Activated T-helper 2 cell treated with anti-CD3 and anti-CD28 coated beads, Interferon-gamma antibody, Interleukin-2, Interleukin-4, amounts not matched to agents 10 μg/mL and 5 μg/mL and 100 μg/mL, durations not matched to agents 14 hours and 24 hours and 36 hours (primary cell): ENCODE measurements around the gene MLXIPL. TPM values are rescaled to one million over a fixed set of nuclear protein-coding genes. Genes with fewer than 3 reads are reported as not detected.
A peak's percentile ranks its signal among the peaks of the same experiment; 100 is the strongest.
"Not testable (repeated sequence)": the region's sequence is repeated elsewhere in the genome, so short reads cannot be mapped to it uniquely, and the experiment has no call there.

Experiments used
- DNase-seq: peaks from one replicate; pipeline ENCODE4 v3.0.0; 2021; ENCODE audit warnings: low spot score
- H3K27ac Mint-ChIP-seq: one replicate; pipeline ENCODE4 v1.8.0; 2021; ENCODE audit warnings: mixed read lengths
- H3K27me3 Mint-ChIP-seq: one replicate; pipeline ENCODE4 v1.8.0; 2021; ENCODE audit warnings: low read depth, mixed read lengths
- H3K36me3 Mint-ChIP-seq: one replicate; pipeline ENCODE4 v1.8.0; 2021; ENCODE audit warnings: low read depth, mixed read lengths
- H3K4me1 Mint-ChIP-seq: one replicate; pipeline ENCODE4 v1.8.0; 2021; ENCODE audit warnings: low read depth, mixed read lengths
- H3K4me3 Mint-ChIP-seq: one replicate; pipeline ENCODE4 v1.8.0; 2021; ENCODE audit warnings: low read depth, mild to moderate bottlenecking, moderate library complexity, mixed read lengths
- H3K9me3 Mint-ChIP-seq: one replicate; pipeline ENCODE4 v1.8.0; 2021; ENCODE audit warnings: mixed read lengths
- intact Hi-C: fragments of 100-400 bp; cut with micrococcal nuclease; formaldehyde crosslinking; loops from one replicate; pipeline ENCODE4 v1.15.1; 2023
- total RNA-seq: library from RNA; stranded (reverse); gene quantifications from 2 replicates; pipeline ENCODE4 v1.2.3, GENCODE V29; 2022

MLXIPL gene
- total RNA-seq, 1 donor from 2014 or later: not detected

GRCh38 chr7:73577627-73578341 lies 46.5 kb downstream of the MLXIPL start:
- Mint-ChIP-seq H3K4me3 (peak overlapping the region; percentile 92), H3K4me1 (peaks cover 15% of the 10 kb centered on the region), H3K27me3 (no peaks in the 10 kb centered on the region), H3K36me3 (peaks cover 30% of the 10 kb centered on the region), H3K27ac (peak overlapping the region; percentile 68), H3K9me3 (no peaks in the 10 kb centered on the region)
- intact Hi-C loops: loop anchor here (1.0 to 5.0 kb wide), 5 partner anchors 20 to 161 kb away; partner anchors contain the start of genes ABHD11, BAZ1B, BCL7B and BUD23
- DNase-seq: no peak

- DNase-seq: no peak
These were observed 50.5 kb downstream of the MLXIPL start for GRCh38 chr7:73573791-73574190.

DNA sequence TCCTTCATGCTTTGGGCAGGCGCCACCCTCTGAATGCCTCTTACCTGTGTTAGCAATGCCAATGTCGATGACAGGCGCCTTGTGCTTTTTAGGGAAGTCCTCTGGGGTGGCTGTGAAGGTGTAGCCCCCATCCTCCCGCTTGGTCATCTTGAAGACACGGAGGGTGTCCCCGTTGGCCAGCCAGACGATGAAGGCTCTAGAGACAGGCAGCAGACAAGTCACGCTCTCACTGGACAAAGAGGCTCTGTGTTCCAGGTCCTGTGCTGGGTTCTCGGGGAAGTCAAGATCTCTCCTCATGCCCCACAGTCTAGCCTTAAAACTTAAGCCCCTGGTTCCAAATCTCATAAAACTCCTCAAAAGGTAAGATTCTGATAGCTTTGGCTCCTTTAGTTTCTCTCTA lies 51.0 kb downstream of the MLXIPL start:
- no peaks in the 10 kb centered on the region for H3K9me3 Mint-ChIP-seq
- H3K27me3 Mint-ChIP-seq: no peaks in the 10 kb centered on the region
- no peak overlapping the region for H3K27ac Mint-ChIP-seq
- H3K4me1 Mint-ChIP-seq: peaks cover 8% of the 10 kb centered on the region
- DNase-seq: no peak
- peaks cover 62% of the 10 kb centered on the region for H3K36me3 Mint-ChIP-seq
- no peak overlapping the region for H3K4me3 Mint-ChIP-seq
- intact Hi-C loops: no loop called here

More at GRCh38 chr7:73573791-73574190, 50.5 kb downstream of the MLXIPL start:
- Mint-ChIP-seq H3K9me3 (no peaks in the 10 kb centered on the region), H3K27ac (no peak overlapping the region), H3K4me3 (no peak overlapping the region), H3K4me1 (peaks cover 8% of the 10 kb centered on the region), H3K27me3 (no peaks in the 10 kb centered on the region), H3K36me3 (peaks cover 62% of the 10 kb centered on the region)
- intact Hi-C loops: no loop called here

DNA sequence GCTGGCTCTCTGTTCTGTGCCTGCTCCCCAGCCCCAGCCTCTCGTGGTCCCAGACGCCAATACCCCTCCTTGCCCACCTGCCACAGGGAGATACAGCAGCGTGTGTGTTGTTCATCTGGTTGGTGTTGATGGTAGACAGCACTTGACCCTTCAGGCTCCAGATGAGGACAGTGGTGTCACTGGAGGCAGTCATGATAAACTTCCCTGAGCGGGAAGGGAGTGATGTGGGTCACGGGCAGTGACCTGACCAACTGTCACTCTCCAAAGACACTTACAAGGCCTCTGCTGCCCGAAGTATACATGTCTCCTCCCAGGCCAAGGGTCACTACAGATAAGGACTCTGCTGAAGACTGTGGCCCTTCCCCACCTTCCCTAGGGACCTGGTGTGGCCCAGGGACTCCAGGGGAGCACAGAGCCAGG lies 51.5 kb downstream of the MLXIPL start:
- peaks cover 61% of the 10 kb centered on the region for H3K36me3 Mint-ChIP-seq
- H3K27ac Mint-ChIP-seq: no peak overlapping the region
- DNase-seq: no peak
- H3K4me3 Mint-ChIP-seq: no peak overlapping the region
- H3K27me3 Mint-ChIP-seq: no peaks in the 10 kb centered on the region
- no peaks in the 10 kb centered on the region for H3K9me3 Mint-ChIP-seq
- intact Hi-C loops: no loop called here
- peaks cover 12% of the 10 kb centered on the region for H3K4me1 Mint-ChIP-seq

DNA sequence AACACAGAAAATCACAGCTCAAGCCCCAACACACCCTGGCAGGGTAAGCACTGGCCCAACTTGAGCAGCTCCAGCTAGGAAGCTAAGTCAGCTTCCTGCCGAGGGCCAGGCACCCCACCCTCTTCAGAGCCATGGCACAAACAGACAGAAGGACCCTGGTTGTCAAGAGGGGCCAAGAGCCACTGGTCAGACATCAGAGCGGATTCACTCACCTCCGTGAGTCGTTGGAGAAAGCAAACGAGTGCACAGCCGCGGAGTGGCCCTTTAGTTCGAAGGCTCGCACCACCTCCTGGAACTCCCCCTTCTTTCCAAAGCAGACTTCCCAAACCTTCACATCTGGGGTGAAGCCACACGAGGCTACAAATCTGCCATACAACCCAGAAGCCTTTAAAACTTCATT lies 53.3 kb downstream of the MLXIPL start:
- Mint-ChIP-seq H3K9me3 (no peaks in the 10 kb centered on the region), H3K27ac (no peak overlapping the region), H3K36me3 (peaks cover 53% of the 10 kb centered on the region), H3K4me3 (no peak overlapping the region), H3K4me1 (peaks cover 21% of the 10 kb centered on the region), H3K27me3 (no peaks in the 10 kb centered on the region)
- intact Hi-C loops: no loop called here
- no peak for DNase-seq

DNA sequence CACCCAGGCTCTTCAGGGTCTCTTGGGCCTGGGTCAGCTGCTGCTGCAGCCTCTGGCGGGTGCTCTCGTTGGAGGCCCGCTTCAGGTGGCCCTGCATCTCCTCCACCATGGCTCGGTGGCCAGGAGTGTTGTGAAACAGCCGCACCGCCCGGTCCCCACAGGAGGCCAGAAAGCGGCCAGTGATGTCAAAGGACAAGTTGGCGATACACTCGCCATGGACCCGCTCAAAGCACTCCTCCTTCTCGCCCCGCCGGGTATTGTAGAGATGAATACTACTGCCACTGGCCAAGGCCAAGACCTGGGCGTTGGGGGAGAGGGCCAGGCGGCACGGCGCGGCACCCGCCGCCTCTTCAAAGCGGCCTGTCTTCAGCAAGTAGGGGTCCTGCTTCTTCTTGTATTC lies 53.8 kb downstream of the MLXIPL start:
- no peaks in the 10 kb centered on the region for H3K27me3 Mint-ChIP-seq
- H3K9me3 Mint-ChIP-seq: no peaks in the 10 kb centered on the region
- no peak overlapping the region for H3K27ac Mint-ChIP-seq

DNA sequence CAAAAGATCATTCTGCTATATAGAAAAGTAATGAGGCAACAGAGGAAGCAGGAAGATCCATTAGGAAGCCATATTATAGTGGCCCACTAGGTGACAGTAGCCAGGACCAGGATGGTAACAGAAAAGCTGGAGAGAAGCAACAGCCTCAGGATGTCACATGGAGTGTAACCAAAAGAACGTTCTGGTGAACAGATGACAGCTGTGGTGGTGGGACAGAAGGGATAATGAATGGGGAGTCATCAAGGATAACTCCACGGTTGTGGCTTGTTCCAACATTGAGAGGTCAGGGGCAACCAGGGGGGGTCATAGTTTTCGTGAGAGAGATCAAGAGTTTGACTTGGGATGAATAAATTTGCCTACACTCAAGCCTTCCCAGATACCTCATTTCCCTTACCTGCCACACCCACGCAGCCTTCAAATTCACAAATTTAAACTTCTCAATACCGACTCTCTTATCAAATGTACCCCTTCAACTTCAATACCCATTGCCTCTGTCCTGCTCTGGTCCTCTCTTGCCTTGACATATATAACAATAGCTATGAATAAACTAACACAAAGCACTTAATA lies 55.2 kb downstream of the MLXIPL start:
- Mint-ChIP-seq H3K27me3 (no peaks in the 10 kb centered on the region), H3K4me3 (no peak overlapping the region), H3K9me3 (no peaks in the 10 kb centered on the region), H3K4me1 (peaks cover 27% of the 10 kb centered on the region), H3K27ac (no peak overlapping the region), H3K36me3 (peaks cover 47% of the 10 kb centered on the region)
- DNase-seq: no peak
- intact Hi-C loops: no loop called here

More for the DNA sequence above, 53.8 kb downstream of the MLXIPL start:
- Mint-ChIP-seq H3K36me3 (peaks cover 53% of the 10 kb centered on the region), H3K4me3 (no peak overlapping the region), H3K4me1 (peaks cover 26% of the 10 kb centered on the region)
- intact Hi-C loops: no loop called here
- DNase-seq: no peak

DNA sequence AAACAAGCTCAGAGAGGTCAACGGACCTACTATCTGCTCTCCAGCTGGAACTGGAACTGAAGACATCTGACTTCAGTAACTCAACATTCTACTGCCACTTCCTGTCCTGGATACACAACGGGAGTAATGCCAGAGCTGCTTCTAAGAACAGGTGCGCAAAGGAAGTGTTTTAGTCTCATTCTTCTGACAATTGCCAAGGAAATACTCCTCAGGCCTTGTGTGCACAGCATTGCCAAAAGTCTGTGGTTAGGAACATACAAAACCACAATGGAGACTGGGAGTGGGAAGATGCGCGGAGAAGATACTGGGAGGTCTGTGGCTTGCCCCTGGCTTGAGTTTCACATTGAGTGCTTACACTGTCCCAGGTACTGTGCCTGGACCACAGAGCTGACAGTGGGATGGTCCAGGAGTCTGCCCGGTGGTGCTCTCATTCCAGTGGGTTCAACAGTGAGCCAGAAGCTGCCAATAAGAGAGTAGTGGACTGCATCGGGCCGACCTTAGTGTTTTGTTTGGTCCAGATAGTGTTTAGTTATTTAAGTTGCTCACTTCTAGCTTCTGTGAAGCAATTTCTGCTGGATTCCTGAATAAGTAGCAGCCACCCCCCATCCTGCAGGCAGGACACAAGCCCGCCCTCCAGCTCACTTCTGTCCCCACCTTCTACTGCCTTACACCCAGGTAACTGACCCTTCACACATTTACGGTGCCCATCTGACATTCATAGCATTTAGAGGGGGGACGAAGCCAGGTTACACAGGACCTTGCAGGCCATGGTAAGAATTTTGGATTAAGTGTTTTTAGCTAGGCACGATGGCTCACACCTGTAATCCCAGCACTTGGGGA lies 56.3 kb downstream of the MLXIPL start:
- intact Hi-C loops: no loop called here
- H3K4me3 Mint-ChIP-seq: no peak overlapping the region
- peaks cover 36% of the 10 kb centered on the region for H3K36me3 Mint-ChIP-seq
- H3K4me1 Mint-ChIP-seq: peaks cover 27% of the 10 kb centered on the region
- H3K27ac Mint-ChIP-seq: no peak overlapping the region
- no peaks in the 10 kb centered on the region for H3K9me3 Mint-ChIP-seq
- H3K27me3 Mint-ChIP-seq: no peaks in the 10 kb centered on the region
- no peak for DNase-seq

DNA sequence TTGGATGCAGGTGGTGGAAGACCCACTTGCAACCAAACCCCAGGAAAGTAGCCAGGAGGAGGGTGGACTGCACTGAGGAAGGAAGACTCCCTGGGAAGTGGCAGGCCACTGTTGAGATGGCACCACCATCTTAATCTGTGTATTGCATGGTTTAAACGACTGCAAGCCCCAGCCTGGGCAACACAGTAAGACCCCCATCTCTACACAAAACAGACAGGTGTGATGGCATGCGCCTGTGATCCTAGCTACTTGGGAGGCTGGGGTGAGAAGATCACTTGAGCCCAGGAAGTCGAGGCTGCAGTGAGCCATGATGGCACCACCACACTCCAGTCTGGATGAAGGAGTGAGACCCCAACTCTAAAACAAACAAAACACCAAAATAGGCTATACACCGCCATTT lies 57.2 kb downstream of the MLXIPL start:
- H3K9me3 Mint-ChIP-seq: no peaks in the 10 kb centered on the region
- H3K27ac Mint-ChIP-seq: no peak overlapping the region

DNA sequence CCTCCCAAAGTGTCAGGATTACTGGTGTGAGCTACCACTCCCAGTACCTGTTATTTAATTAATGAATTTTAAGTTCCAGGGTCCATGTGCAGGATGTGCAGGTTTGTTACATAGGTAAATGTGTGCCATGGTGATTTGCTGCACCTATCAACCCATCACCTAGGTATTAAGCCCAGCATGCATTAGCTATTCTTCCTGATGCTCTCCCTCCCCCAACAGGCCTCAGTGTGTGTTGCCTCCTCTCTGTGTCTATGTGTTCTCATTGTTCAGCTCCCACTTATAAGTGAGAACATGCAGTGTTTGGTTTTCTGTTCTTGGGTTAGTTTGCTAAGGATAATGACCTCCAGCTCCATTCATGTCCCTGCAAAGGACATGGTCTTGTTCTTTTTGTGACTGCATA lies 57.9 kb downstream of the MLXIPL start:
- DNase-seq, H3K27ac Mint-ChIP-seq, intact Hi-C loops, H3K27me3 Mint-ChIP-seq, H3K9me3 Mint-ChIP-seq: not testable (repeated sequence)
- Mint-ChIP-seq H3K36me3 (peaks cover 22% of the 10 kb centered on the region), H3K4me3 (peak overlapping the region; percentile 48), H3K4me1 (peaks cover 25% of the 10 kb centered on the region)

More for the DNA sequence above, 57.2 kb downstream of the MLXIPL start:
- intact Hi-C loops: no loop called here
- peaks cover 27% of the 10 kb centered on the region for H3K36me3 Mint-ChIP-seq
- no peak for DNase-seq
- H3K4me1 Mint-ChIP-seq: peaks cover 25% of the 10 kb centered on the region
- no peak overlapping the region for H3K4me3 Mint-ChIP-seq
- H3K27me3 Mint-ChIP-seq: no peaks in the 10 kb centered on the region

DNA sequence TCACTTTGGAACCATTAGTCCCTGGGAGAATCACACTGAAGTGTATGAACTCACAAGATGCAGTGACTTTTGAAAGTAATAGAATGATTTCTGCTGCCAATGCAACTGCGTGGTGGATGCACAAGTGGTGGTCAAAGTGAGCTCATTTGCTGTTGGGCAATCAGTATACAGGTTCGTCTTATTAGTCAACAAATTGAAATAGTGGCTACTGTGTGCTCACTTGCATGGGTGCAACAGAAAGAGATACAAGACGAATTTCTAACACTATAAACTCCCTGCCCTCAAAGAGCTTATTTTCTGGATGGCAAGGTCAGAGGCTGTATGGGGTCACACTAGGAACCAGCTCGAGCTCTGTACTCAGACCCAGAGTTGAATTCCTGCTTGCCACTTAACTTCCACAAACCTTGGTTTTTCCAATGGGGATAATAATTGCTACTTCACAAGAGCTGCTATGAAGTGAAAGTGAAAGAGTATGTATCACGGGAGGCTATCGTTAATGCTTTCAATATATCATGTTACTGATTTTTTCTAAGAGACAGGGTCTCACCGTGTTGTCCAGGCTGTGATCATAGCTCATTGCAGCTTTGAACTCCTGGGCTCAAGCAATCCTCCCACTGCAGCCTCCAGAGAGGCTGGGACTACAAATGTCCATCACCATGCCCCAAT lies 58.5 kb downstream of the MLXIPL start:
- H3K4me3 Mint-ChIP-seq: peak overlapping the region; percentile 48
- no peak for DNase-seq
- peaks cover 16% of the 10 kb centered on the region for H3K36me3 Mint-ChIP-seq
- no peaks in the 10 kb centered on the region for H3K27me3 Mint-ChIP-seq
- H3K4me1 Mint-ChIP-seq: peaks cover 25% of the 10 kb centered on the region
- H3K9me3 Mint-ChIP-seq: no peaks in the 10 kb centered on the region
- intact Hi-C loops: no loop called here
- no peak overlapping the region for H3K27ac Mint-ChIP-seq

- no peaks in the 10 kb centered on the region for H3K9me3 Mint-ChIP-seq
- H3K27me3 Mint-ChIP-seq: no peaks in the 10 kb centered on the region
- H3K27ac Mint-ChIP-seq: no peak overlapping the region
- peaks cover 9% of the 10 kb centered on the region for H3K36me3 Mint-ChIP-seq
- H3K4me1 Mint-ChIP-seq: peaks cover 24% of the 10 kb centered on the region
- intact Hi-C loops: no loop called here
- H3K4me3 Mint-ChIP-seq: no peak overlapping the region
- DNase-seq: no peak
These were observed 64.0 kb downstream of the MLXIPL start for GRCh38 chr7:73560109-73560835.
